Esophagus muscularis mucosa (tissue), 4 donors: Measurements from ENCODE around the gene EVC. TPM values are rescaled to one million over a fixed set of nuclear protein-coding genes. Genes with fewer than 3 reads are reported as not detected.

Experiments used
- DNase-seq: peaks from one replicate; pipeline ENCODE4 v3.0.0-alpha.2; 2017; ENCODE audit errors: extremely low spot score
- H3K27ac ChIP-seq, 4 donors: fragments of 200-600 bp; sonication (generic); replicated peaks in 1 of 4; 1 replicate in 3 of 4; 2 replicates in 1 of 4; pipeline ENCODE4 v1.5.1; 2016 to 2019; ENCODE audit warnings: mild to moderate bottlenecking in 1 of 4
- H3K27me3 ChIP-seq, 4 donors: fragments of 200-600 bp; sonication (generic); one replicate each; pipeline versions ENCODE4 v1.5.1 to v1.6.0; 2016 to 2019
- H3K36me3 ChIP-seq, 4 donors: fragments of 200-600 bp; sonication (generic); one replicate each; pipeline ENCODE4 v1.5.1; 2016 to 2019
- H3K4me1 ChIP-seq, 4 donors: fragments of 200-600 bp; sonication (generic); one replicate each; pipeline ENCODE4 v1.5.1; 2016 to 2019
- H3K4me3 ChIP-seq, 4 donors: fragments of 200-600 bp; sonication (generic); 1 replicate in 2 of 4; 2 replicates in 2 of 4; pipeline ENCODE4 v1.5.1; 2016 to 2019; ENCODE audit warnings: mild to moderate bottlenecking in 4 of 4, moderate library complexity in 1 of 4
- H3K9me3 ChIP-seq, 4 donors: fragments of 200-600 bp; sonication (generic); 1 replicate in 3 of 4; 2 replicates in 1 of 4; pipeline ENCODE4 v1.5.1; 2016 to 2019
- CTCF ChIP-seq, 3 experiments: fragments of 200-600 bp in 2 of 3; fragments of 450-650 bp in 1 of 3; sonication (generic) in 2 of 3; IDR thresholded peaks; one replicate each; pipeline ENCODE4 v1.5.1; 2017 to 2019; ENCODE audit warnings: antibody characterized with exemption in 3 of 3, mild to moderate bottlenecking in 2 of 3, moderate library complexity in 1 of 3
- EP300 ChIP-seq: sonication (generic); formaldehyde crosslinking; IDR thresholded peaks from one replicate; pipeline ENCODE4 v1.6.1; 2017; ENCODE audit warnings: antibody characterized with exemption
- POLR2A ChIP-seq: fragments of 450-650 bp; IDR thresholded peaks from one replicate; pipeline ENCODE4 v1.6.1; 2017; ENCODE audit warnings: antibody characterized with exemption, moderate library complexity, mild to moderate bottlenecking, low read depth
- POLR2AphosphoS5 ChIP-seq, 2 donors: sonication (generic); formaldehyde crosslinking; IDR thresholded peaks; one replicate each; pipeline ENCODE4 v1.6.1; 2017; ENCODE audit warnings: antibody characterized with exemption in 2 of 2
- WGBS: methylation state at CpG from one replicate; pipeline ENCODE4 v1.1.5; 2018; 5-methylcytosine and 5-hydroxymethylcytosine counted together
- intact Hi-C: fragments of 100-400 bp; cut with DNase I; formaldehyde crosslinking; loops from one replicate; pipeline ENCODE4 v1.15.1; 2023
- total RNA-seq, 4 donors: library from RNA; depleted of rRNA; stranded (reverse); fragments of >200 nt; gene quantifications; one replicate each; pipeline versions ENCODE4 v1.1.0 to v1.2.1, GENCODE V29; 2016

The EVC gene
- total RNA-seq, 4 donors from 2014 or later, result 25.7 to 59.6 (median 44.2) TPM

DNA sequence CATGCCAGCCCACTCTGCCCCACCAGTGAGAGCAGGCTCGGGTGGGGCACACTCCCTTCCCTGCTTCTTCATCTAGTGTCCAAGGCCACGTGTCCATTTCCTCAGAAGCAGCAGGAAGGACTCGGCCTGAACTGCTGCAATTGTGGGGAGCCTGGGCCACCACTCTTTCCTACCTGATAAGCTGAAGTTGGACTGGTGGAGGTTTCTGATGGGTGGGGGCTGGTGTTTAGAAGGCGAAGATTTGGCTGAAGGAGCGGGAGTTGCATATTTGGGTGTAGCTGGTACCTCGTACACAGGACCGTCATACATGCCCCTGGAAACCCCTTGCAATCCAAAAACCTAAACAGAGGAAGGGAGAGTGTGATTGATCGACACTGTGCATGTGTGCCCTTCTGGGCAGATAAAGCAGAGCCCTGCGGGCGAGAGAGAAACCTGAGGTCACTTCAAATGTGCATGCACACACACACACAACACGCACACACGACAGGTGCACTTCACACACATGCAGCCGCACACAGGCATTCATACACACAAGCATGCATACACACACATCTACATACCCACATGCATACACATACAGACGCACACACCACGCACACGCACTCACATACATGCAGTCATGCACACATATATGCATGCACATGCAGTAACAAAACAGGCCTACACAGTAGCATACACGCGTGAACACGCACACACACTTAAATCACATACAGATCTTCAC lies 114.5 kb downstream of the EVC start:
- intact Hi-C loops, result loop anchor here (10.0 kb wide), 1 partner anchor 149 kb away; no protein-coding TSS in a partner anchor
- WGBS, result 90% methylated on average over 19 of the region's 19 CpGs

DNA sequence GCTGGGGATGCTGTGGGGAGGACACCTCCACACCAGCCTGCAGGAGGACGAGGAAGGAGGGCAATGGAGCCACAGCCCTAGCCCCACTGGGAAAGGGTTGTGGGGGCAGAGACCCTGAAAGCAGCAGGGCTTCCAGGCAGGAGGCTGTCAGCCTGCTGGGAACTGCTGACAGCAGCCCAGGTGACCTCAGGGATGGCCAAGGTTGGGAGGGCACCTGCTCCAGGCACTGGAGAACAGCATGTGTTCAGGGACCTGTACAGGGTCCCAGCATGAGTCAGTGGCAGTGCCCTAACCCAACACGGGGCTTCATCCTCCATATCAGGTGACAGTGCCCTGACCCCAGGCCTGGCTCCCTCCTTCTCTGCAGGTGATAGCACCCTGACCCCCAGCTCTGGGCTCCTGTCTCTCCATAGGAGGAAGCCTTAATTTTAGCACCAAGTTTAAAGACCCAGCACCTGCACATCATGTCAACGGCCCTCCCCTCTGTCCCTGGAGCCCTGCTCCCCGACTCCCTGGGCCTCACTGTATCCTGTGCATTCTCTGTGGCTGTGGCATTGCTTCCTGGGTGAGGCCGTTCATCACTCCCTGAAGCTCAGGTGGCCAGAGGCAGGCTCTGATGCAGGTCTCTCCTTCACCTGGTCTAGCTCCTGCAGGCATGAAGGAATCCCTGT lies 115.6 kb downstream of the EVC start:
- no peak for TF ChIP-seq POLR2A
- no peak for TF ChIP-seq POLR2AphosphoS5 (IDR thresholded peaks at IDR 0.05)
- TF ChIP-seq EP300, result no peak
- no peak for TF ChIP-seq CTCF (IDR thresholded peaks at IDR 0.05)
- Histone ChIP-seq H3K27ac (no peak overlapping the region), H3K36me3 (peaks cover 0 to 32% (median 7%) of the 10 kb centered on the region in 4 donors), H3K4me3 (no peak overlapping the region), H3K9me3 (no peaks in the 10 kb centered on the region), H3K27me3 (no peaks in the 10 kb centered on the region), H3K4me1 (peaks cover 4 to 15% (median 10%) of the 10 kb centered on the region in 4 donors)
- intact Hi-C loops, result loop anchor here (10.0 kb wide), 1 partner anchor 148 kb away; no protein-coding TSS in a partner anchor
- DNase-seq, result no peak
- whole genome bisulfite sequencing, result 68% methylated on average over 5 of the region's 5 CpGs

More for the DNA sequence above, 114.5 kb downstream of the EVC start:
- no peak for DNase-seq
- Histone ChIP-seq H3K4me1 (peaks cover 4 to 15% (median 10%) of the 10 kb centered on the region in 4 donors), H3K36me3 (peaks cover 0 to 42% (median 14%) of the 10 kb centered on the region in 4 donors), H3K9me3 (no peaks in the 10 kb centered on the region), H3K27ac (no peak overlapping the region), H3K27me3 (no peaks in the 10 kb centered on the region), H3K4me3 (no peak overlapping the region)
- TF ChIP-seq POLR2AphosphoS5 (IDR thresholded peaks at IDR 0.05), result no peak
- no peak for TF ChIP-seq EP300
- no peak for TF ChIP-seq CTCF (IDR thresholded peaks at IDR 0.05)
- no peak for TF ChIP-seq POLR2A

- no peak for TF ChIP-seq POLR2A
- no peak for TF ChIP-seq EP300
- no peak for TF ChIP-seq CTCF (IDR thresholded peaks at IDR 0.05)
- H3K4me1 ChIP-seq, result peaks cover 4 to 15% (median 10%) of the 10 kb centered on the region in 4 donors
- no peaks in the 10 kb centered on the region for H3K9me3 ChIP-seq
- intact Hi-C loops, result loop anchor here (10.0 kb wide), 1 partner anchor 147 kb away; no protein-coding TSS in a partner anchor
- DNase-seq, result no peak
- no peaks in the 10 kb centered on the region for H3K27me3 ChIP-seq
- H3K4me3 ChIP-seq, result no peak overlapping the region
- H3K36me3 ChIP-seq, result peaks cover 0 to 25% (median under 1%) of the 10 kb centered on the region in 4 donors
- H3K27ac ChIP-seq, result no peak overlapping the region
- 64% methylated on average over 16 of the region's 19 CpGs for WGBS
These were observed 116.4 kb downstream of the EVC start for GRCh38 chr4:5827108-5828004.

DNA sequence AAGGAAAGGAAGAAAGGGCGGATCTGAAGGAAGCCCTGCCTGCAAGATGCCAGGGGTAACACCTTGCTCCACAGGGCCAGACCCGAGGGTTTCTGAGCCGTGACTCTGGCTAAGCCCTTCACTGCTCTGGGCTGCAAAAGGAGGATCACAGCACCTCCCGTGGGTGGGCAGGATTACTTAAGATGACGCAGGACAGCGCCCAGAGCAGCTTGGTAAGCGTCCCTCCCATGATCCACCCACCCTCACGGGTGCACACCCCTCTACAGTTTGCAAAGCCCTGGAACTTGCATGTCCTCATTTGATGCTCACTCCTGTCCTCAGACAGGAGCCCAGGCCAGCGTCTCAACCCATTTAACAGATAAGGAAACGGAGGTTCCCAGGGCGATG lies 117.0 kb downstream of the EVC start:
- DNase-seq, result no peak
- intact Hi-C loops, result loop anchor here (10.0 kb wide), 1 partner anchor 147 kb away; no protein-coding TSS in a partner anchor
- WGBS, result 84% methylated on average over 11 of the region's 11 CpGs

More for the DNA sequence above, 117.0 kb downstream of the EVC start:
- TF ChIP-seq EP300, result no peak
- no peak for TF ChIP-seq POLR2A
- no peak for TF ChIP-seq CTCF (IDR thresholded peaks at IDR 0.05)
- no peak for TF ChIP-seq POLR2AphosphoS5 (IDR thresholded peaks at IDR 0.05)
- Histone ChIP-seq H3K36me3 (peaks cover 0 to 23% (median 0%) of the 10 kb centered on the region in 4 donors), H3K4me3 (no peak overlapping the region), H3K9me3 (no peaks in the 10 kb centered on the region), H3K27ac (no peak overlapping the region), H3K27me3 (no peaks in the 10 kb centered on the region), H3K4me1 (peaks cover 4 to 15% (median 10%) of the 10 kb centered on the region in 4 donors)
